ENCODE results near the gene CDK14.

The CDK14 gene

GRCh38 chr7:91088156-91088555, 492.0 kb downstream of the CDK14 start:
- no peak for TF ChIP-seq POLR2A (IDR thresholded peaks at IDR 0.05; ENCODE audit: low read depth, low read length)
- no peak for TF ChIP-seq POLR2AphosphoS5 (IDR thresholded peaks at IDR 0.05; ENCODE audit: low read depth, low read length)
- no peak for TF ChIP-seq TAF1 (IDR thresholded peaks at IDR 0.05; ENCODE audit: borderline replicate concordance, low read depth, low read length)
- DNase-seq (ENCODE audit: insufficient read length) (no peak), FAIRE-seq (no peak)

GRCh38 chr7:91088691-91089090, 492.6 kb downstream of the CDK14 start:
- TF ChIP-seq TAF1 (IDR thresholded peaks at IDR 0.05; ENCODE audit: borderline replicate concordance, low read depth, low read length): no peak
- TF ChIP-seq POLR2AphosphoS5 (IDR thresholded peaks at IDR 0.05; ENCODE audit: low read depth, low read length): no peak
- TF ChIP-seq POLR2A (IDR thresholded peaks at IDR 0.05; ENCODE audit: low read depth, low read length): no peak
- DNase-seq (ENCODE audit: insufficient read length): no peak
- FAIRE-seq: no peak

- no peak for DNase-seq (ENCODE audit: insufficient read length)
- FAIRE-seq: peak; percentile 36
- TF ChIP-seq POLR2AphosphoS5 (IDR thresholded peaks at IDR 0.05; ENCODE audit: low read depth, low read length): no peak
- no peak for TF ChIP-seq POLR2A (IDR thresholded peaks at IDR 0.05; ENCODE audit: low read depth, low read length)
- TF ChIP-seq TAF1 (IDR thresholded peaks at IDR 0.05; ENCODE audit: borderline replicate concordance, low read depth, low read length): no peak
These were observed 493.4 kb downstream of the CDK14 start for GRCh38 chr7:91089382-91089963.

- no peak for TF ChIP-seq POLR2A (IDR thresholded peaks at IDR 0.05; ENCODE audit: low read depth, low read length)
- TF ChIP-seq POLR2AphosphoS5 (IDR thresholded peaks at IDR 0.05; ENCODE audit: low read depth, low read length): no peak
- no peak for TF ChIP-seq TAF1 (IDR thresholded peaks at IDR 0.05; ENCODE audit: borderline replicate concordance, low read depth, low read length)
- DNase-seq (ENCODE audit: insufficient read length): no peak
- FAIRE-seq: no peak
These were observed 494.6 kb downstream of the CDK14 start for GRCh38 chr7:91090684-91091083.

GRCh38 chr7:91091631-91092030, 495.5 kb downstream of the CDK14 start:
- TF ChIP-seq POLR2A (IDR thresholded peaks at IDR 0.05; ENCODE audit: low read depth, low read length) (no peak), TAF1 (IDR thresholded peaks at IDR 0.05; ENCODE audit: borderline replicate concordance, low read depth, low read length) (no peak), POLR2AphosphoS5 (IDR thresholded peaks at IDR 0.05; ENCODE audit: low read depth, low read length) (no peak)
- no peak for FAIRE-seq
- DNase-seq (ENCODE audit: insufficient read length): no peak

GRCh38 chr7:91093181-91093580, 497.1 kb downstream of the CDK14 start:
- FAIRE-seq: no peak
- TF ChIP-seq POLR2A (IDR thresholded peaks at IDR 0.05; ENCODE audit: low read depth, low read length): no peak
- TF ChIP-seq POLR2AphosphoS5 (IDR thresholded peaks at IDR 0.05; ENCODE audit: low read depth, low read length): no peak
- TF ChIP-seq TAF1 (IDR thresholded peaks at IDR 0.05; ENCODE audit: borderline replicate concordance, low read depth, low read length): no peak
- no peak for DNase-seq (ENCODE audit: insufficient read length)

- no peak for TF ChIP-seq POLR2A (IDR thresholded peaks at IDR 0.05; ENCODE audit: low read depth, low read length)
- TF ChIP-seq TAF1 (IDR thresholded peaks at IDR 0.05; ENCODE audit: borderline replicate concordance, low read depth, low read length): no peak
- DNase-seq (ENCODE audit: insufficient read length) (no peak), FAIRE-seq (no peak)
These were observed 502.4 kb downstream of the CDK14 start for GRCh38 chr7:91098566-91098965.

- FAIRE-seq (no peak), DNase-seq (ENCODE audit: insufficient read length) (no peak)
- TF ChIP-seq POLR2A (IDR thresholded peaks at IDR 0.05; ENCODE audit: low read depth, low read length) (no peak), POLR2AphosphoS5 (IDR thresholded peaks at IDR 0.05; ENCODE audit: low read depth, low read length) (no peak), TAF1 (IDR thresholded peaks at IDR 0.05; ENCODE audit: borderline replicate concordance, low read depth, low read length) (no peak)
These were observed 507.2 kb downstream of the CDK14 start for GRCh38 chr7:91103363-91103762.

- DNase-seq (ENCODE audit: insufficient read length): no peak
- TF ChIP-seq TAF1 (IDR thresholded peaks at IDR 0.05; ENCODE audit: borderline replicate concordance, low read depth, low read length): no peak
- TF ChIP-seq POLR2AphosphoS5 (IDR thresholded peaks at IDR 0.05; ENCODE audit: low read depth, low read length): no peak
- TF ChIP-seq POLR2A (IDR thresholded peaks at IDR 0.05; ENCODE audit: low read depth, low read length): no peak
- FAIRE-seq: no peak
These were observed 511.3 kb downstream of the CDK14 start for GRCh38 chr7:91107460-91107859.

GRCh38 chr7:91109200-91109599, 513.1 kb downstream of the CDK14 start:
- FAIRE-seq (no peak), DNase-seq (ENCODE audit: insufficient read length) (no peak)
- TF ChIP-seq TAF1 (IDR thresholded peaks at IDR 0.05; ENCODE audit: borderline replicate concordance, low read depth, low read length): no peak
- no peak for TF ChIP-seq POLR2A (IDR thresholded peaks at IDR 0.05; ENCODE audit: low read depth, low read length)
- no peak for TF ChIP-seq POLR2AphosphoS5 (IDR thresholded peaks at IDR 0.05; ENCODE audit: low read depth, low read length)

- FAIRE-seq: peak; percentile 27
- DNase-seq (ENCODE audit: insufficient read length): no peak
- no peak for TF ChIP-seq TAF1 (IDR thresholded peaks at IDR 0.05; ENCODE audit: borderline replicate concordance, low read depth, low read length)
- TF ChIP-seq POLR2AphosphoS5 (IDR thresholded peaks at IDR 0.05; ENCODE audit: low read depth, low read length): no peak
- no peak for TF ChIP-seq POLR2A (IDR thresholded peaks at IDR 0.05; ENCODE audit: low read depth, low read length)
These were observed 516.8 kb downstream of the CDK14 start for GRCh38 chr7:91112902-91113341.

GRCh38 chr7:91114232-91114631, 518.1 kb downstream of the CDK14 start:
- no peak for TF ChIP-seq POLR2AphosphoS5 (IDR thresholded peaks at IDR 0.05; ENCODE audit: low read depth, low read length)
- no peak for TF ChIP-seq POLR2A (IDR thresholded peaks at IDR 0.05; ENCODE audit: low read depth, low read length)
- no peak for TF ChIP-seq TAF1 (IDR thresholded peaks at IDR 0.05; ENCODE audit: borderline replicate concordance, low read depth, low read length)
- DNase-seq (ENCODE audit: insufficient read length) (no peak), FAIRE-seq (no peak)
